Measurements from ENCODE around the gene MAML1.

MAML1 gene

GRCh38 chr5:179794575-179794974 lies 62.0 kb downstream of the MAML1 start:
- no peak for DNase-seq

DNA sequence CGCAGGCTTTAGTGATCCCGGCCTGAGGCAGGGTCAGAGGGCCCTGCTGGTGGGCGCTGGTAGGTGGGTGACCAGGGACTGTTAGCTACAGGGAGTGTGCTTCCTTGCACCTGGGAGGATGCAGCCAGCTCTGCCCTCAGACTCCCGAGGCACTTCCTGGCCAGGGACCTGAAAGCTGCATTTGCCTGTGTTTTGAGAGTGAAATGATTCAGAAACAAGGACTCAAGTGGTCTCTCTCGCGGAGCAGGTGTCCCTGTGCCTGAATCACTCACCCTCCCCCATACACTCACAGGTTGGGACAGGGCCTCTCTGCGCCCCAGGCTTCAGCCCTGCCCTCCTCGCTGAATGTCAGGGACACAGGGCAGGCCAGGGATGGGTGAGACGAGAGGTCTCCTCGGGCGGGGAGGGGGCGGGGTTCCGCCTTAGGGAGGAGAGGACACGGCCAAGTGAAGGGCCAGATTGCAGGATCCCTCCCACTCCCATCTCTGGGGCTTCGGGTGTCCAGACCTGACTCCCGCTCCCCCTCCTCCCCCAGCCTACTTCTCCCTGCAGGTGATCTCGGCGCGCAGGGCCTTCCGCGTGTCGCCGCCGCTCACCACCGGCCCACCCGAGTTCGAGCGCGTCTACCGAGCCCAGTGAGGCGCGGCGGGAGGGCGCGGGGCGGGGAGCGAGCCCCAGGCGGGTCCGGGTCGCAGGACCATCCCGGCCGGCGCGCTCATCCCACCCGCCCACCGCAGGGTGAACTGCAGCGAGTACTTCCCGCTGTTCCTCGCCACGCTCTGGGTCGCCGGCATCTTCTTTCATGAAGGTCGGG lies 62.6 kb downstream of the MAML1 start:
- DNase-seq, result peak in 1 of 2 experiments; percentile 29

DNA sequence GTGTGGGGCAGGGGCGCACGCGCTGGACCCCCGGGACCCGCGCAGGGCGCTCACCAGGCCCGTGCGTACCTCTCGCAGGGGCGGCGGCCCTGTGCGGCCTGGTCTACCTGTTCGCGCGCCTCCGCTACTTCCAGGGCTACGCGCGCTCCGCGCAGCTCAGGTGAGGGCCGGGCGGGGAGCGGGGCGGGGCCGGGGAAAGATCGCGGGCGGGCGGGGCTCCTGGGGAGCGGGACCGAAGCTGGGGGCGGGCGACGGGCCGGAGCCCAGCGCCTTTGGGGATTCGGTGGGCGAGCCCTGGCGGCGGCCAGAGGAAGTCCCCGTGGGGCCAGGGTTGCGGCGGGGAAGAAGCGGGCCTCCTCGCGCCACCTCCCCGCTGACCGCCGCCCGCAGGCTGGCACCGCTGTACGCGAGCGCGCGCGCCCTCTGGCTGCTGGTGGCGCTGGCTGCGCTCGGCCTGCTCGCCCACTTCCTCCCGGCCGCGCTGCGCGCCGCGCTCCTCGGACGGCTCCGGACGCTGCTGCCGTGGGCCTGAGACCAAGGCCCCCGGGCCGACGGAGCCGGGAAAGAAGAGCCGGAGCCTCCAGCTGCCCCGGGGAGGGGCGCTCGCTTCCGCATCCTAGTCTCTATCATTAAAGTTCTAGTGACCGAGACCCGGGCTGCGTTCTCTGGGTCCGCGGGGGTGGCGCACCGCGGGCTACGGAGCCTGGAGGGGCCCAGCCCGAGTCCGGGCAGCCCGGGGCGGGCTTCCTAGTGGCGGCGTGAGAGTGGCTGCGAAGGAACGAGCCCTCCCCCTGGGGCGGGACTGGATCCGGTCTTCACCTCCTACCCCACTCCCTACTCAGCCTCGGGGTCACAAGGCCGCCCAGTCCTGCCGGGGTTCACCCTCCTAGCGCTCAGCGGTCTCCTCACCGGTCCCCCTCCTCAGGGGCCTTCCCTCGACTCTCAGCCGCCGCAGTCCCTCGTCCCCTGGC lies 63.5 kb downstream of the MAML1 start:
- peak; percentile 75 to 78 for DNase-seq

DNA sequence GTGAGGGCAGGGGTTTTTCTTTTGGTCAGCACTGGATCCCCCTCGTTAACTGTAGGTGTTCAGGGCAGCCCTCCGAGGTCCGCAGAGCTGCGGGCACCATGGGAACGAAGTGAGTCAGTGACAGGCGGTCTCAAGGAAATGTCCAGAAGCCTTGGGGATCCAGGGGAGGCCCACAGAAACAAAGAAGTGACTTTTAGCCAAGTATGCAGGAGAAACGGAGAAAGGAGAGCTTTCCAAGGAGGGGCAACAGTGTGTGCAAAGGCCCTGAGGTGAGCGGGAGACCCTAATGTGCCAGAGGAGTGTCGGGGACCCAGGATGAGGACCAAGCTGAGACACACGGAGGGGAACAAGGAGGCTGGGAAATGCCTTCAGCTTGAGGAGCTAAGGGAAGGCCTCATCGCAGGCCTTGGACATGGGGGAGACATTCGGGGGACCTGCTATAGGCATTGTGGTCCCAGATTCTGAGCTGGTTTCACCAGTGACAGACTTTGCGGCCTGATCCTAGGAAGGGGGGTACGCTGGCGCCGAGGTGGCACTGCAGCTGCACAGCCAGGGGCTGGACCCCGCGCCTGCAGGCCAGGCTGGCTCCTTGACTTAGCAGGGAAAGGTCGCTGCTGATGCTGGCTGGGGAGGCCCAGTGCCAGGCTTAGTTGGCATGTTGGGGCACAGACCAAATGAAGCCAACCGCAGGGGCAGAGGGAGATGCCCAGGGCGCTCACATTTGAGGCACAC lies 64.4 kb downstream of the MAML1 start:
- DNase-seq, result no peak

GRCh38 chr5:179797741-179798140 lies 65.1 kb downstream of the MAML1 start:
- DNase-seq, result no peak

DNA sequence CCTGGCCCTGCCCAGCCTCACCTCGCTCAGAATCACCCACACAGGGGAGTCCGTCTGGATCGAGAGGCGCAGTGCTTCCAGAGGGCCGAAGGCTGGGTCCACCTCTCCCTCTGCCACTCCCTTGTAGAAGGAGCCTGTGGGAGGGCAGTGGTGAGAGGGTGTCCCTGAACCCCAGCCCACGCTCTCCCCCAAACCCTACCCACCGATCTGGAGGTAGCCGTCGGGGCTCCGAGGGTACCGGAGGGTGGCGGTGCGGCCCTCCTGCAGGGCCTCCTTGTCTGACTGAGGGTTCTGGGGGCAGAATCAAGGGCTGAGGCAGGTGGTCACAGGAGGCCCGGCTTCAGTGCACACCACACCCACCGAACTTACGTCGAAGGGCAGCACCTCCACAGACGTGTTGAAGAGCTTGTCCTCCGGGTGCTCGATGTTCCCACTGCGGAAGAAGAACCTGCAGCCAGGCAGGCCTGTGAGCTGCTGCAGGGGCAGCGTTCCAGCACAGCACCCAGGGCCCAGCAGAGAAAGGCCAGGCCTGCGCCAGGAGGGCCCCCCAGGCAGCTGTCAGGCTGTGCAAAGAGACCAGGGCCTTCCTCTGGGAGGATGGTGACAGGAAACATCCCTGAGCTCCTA lies 65.6 kb downstream of the MAML1 start:
- DNase-seq, result no peak

- no peak for DNase-seq
Observed at GRCh38 chr5:179798771-179799643, 66.4 kb downstream of the MAML1 start.

GRCh38 chr5:179799644-179799973 lies 67.0 kb downstream of the MAML1 start:
- DNase-seq, result no peak

DNA sequence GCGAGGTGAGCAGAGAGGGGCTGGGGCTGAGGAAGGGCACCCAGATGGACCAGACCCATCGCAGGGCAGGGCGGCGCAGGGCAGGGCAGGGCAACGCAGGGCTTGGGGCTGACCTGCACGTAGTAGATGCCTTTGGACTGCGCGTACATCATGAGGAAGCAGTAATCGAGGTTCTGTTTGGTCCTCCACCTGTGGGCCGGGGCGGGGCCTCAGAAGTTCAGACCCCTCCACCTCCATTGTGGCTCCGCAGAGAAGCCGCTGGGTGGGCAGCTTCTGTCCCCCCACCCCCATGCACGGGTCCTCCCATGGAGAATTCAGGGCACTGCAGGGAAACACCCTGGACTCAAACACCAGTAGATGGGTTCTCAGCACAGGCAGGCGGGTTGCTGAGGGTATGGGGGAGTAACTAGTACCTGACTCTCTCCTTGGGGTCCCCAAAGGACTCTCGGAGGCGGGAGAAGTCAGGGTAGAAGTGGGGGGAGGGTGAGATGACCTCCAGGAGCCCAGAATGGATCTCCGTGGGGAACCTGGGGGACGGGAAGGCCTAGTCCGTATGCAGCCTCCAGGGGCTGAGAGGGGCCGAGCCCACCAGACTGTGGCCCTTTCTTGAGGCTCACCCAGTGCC lies 67.6 kb downstream of the MAML1 start:
- no peak for DNase-seq

DNA sequence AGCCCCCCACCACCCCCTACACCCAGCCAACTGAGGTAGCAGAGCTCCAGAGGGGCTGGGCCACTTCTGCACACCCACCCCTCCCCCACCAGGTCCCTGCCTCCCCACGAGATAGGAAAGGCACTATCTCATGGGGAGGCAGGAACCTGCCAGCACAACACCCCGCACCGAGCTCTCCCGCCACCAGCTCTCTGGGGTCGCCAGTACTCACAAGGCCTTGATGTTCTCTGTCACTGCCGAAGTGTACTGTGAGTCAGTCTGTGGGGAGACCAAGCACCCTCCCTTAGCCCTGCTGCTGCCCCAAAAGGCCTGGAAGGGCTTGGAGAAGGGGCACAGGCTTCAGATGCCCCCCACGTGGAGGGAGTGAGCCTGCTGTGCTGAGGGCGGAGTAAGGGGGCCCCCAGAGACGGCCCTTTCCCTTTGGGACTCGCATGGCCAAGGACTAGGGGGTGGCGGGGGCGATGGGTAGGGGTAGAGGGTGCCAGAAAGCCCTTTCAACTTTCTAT lies 68.1 kb downstream of the MAML1 start:
- DNase-seq, result no peak

DNA sequence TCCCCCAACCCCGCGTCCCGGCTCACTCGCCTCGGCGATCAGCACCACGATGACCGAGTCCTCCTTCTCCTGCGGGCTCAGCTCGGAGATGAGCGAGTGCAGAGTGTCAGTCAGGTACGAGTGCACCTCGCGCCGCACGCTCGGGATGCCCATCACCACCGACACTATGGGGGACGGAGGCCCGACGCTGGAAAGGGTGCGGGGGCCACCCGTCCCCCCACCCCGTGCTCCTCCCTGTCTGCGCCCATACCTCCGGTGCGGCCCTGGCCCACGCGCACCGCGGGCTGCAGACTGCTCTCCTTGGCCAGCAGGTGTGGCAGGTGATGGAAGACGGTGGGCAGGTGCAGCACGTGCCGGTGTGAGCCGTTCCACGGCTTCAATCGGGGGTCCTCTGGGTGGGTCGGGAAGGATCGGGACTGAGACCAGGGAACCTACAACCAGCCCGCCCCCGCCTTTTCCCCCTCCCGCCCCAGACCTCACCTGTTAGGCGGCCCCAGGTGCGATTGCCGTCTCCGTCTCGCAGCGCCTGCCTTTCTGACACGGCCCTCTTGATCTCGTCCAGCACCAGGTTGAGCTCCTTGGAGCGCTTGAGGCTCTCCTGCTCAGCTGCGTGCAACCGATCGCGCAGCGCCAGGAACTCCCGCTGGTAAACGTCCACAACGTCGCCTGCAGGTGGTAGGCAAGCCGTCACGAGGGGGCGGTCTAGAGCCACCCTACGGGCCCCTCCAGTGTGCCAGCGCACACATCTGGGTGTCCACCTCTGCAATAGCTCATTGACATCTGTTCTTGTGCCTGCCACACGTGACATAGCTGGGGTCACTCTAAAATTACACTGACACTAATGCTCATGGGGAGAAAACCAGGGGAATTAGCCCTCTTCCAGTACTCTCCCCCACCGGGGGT lies 68.9 kb downstream of the MAML1 start:
- DNase-seq, result peak; percentile 92

GRCh38 chr5:179802207-179802883 lies 69.7 kb downstream of the MAML1 start:
- DNase-seq, result no peak

GRCh38 chr5:179802950-179803562 lies 70.4 kb downstream of the MAML1 start:
- DNase-seq, result no peak

DNA sequence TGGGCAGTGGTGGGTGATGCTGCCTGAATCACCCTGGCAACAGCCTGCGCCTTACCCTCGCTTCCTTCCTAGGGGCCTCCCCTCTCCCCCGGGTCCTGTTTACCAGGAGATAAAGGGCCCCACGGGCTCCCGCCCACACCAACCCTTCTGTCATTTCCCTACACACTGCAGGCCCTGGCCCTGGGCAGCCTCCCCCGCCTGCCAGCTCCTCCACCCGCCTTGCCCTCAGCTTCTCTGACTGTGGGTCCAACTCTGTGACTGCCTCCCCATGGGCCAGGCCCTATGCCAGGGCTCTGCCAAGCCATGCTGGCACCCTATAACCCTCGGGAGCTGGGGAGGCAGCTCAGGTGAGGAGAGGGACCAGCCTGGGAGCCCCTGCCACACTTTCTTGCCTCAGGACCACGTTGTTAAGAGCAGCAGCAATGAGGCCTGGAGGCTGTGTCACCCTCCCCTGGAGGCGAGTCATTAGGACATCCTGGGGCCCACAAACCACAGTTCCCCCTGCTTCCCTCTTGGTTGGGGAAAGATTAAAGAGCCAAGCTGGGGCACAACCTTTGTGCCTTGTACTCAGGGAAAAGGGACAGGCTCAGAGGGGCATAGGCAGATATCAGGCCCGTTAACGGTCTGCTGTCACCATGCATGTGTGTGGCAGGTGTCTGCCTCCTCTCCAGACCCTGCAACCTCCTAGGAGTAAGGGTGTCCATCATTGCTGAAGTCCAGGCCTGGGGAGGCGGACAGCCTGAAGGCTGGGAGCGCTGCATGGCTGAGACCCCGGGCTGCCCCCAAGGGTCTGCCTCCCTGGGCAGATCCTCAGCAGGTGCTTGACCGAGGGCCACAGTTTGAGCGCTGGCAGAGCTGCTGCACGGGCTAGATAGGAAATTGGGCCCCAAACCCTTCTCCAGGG lies 71.3 kb downstream of the MAML1 start:
- DNase-seq, result peak; percentile 73 to 78

DNA sequence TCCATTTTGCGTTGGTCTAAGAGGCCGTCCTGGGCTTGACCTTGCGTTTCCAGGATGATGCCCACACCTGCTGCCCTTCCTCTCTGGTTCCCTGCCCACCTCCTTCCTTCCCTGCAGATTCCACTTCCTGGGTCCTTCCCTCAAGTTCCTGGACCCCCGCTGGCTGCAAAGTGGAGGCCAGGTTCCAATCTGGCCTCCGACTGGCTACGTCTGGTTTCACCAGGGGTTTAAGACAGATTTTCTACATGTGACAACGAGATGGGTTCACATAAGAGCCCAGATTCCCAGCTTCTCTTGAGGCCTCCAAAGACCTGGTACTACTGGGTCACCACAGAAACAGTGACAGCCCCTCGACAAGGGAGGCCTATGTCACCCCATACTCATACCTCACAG lies 71.9 kb downstream of the MAML1 start:
- DNase-seq, result no peak

- DNase-seq, result no peak
Observed at GRCh38 chr5:179805070-179805528, 72.5 kb downstream of the MAML1 start.

GRCh38 chr5:179805529-179806249 lies 73.1 kb downstream of the MAML1 start:
- peak; percentile 40 to 49 for DNase-seq

Data from activated CD4-positive, alpha-beta T cell treated with anti-CD3 and anti-CD28 coated beads, Interleukin-2, amount 50 U/mL, for 48 hours (primary cell).